ENCODE results near the gene IL22RA2. TPM values are rescaled to one million over a fixed set of nuclear protein-coding genes. Genes with fewer than 3 reads are reported as not detected.

IL22RA2 gene
- total RNA-seq, 4 donors from 2014 or later: not detected

GRCh38 chr6:137181891-137182653, 8.6 kb upstream of the IL22RA2 start:
- Histone ChIP-seq H3K4me1 (no peaks in the 10 kb centered on the region), H3K27me3 (no peaks in the 10 kb centered on the region), H3K4me3 (replicated peaks in 1 of 3) (no peak overlapping the region), H3K36me3 (no peaks in the 10 kb centered on the region), H3K9me3 (no peaks in the 10 kb centered on the region), H3K27ac (no peak overlapping the region)
- 83 to 86% methylated on average over 3 of the region's 3 CpGs for WGBS, 2 donors
- intact Hi-C loops (cut with DNase I): no loop called here
- DNase-seq: no peak
- TF ChIP-seq POLR2A (IDR thresholded peaks at IDR 0.05) (no peak), CTCF (IDR thresholded peaks at IDR 0.05) (no peak)

- H3K27ac ChIP-seq: no peak overlapping the region
- intact Hi-C loops (cut with DNase I): no loop called here
- WGBS, 2 donors: 97 to 100% methylated on average over 1 of the region's 1 CpG
These were observed 4.2 kb upstream of the IL22RA2 start for GRCh38 chr6:137177611-137178010.

GRCh38 chr6:137176729-137177128, 3.3 kb upstream of the IL22RA2 start:
- intact Hi-C loops (cut with DNase I): no loop called here
- H3K9me3 ChIP-seq: no peaks in the 10 kb centered on the region

More at GRCh38 chr6:137177611-137178010, 4.2 kb upstream of the IL22RA2 start:
- Histone ChIP-seq H3K36me3 (no peaks in the 10 kb centered on the region), H3K4me1 (no peaks in the 10 kb centered on the region), H3K27me3 (no peaks in the 10 kb centered on the region), H3K4me3 (replicated peaks in 1 of 3) (no peak overlapping the region), H3K9me3 (no peaks in the 10 kb centered on the region)
- no peak for TF ChIP-seq CTCF (IDR thresholded peaks at IDR 0.05)
- TF ChIP-seq POLR2A (IDR thresholded peaks at IDR 0.05): no peak
- DNase-seq: no peak

GRCh38 chr6:137175868-137176245, 2.4 kb upstream of the IL22RA2 start:
- no peak for DNase-seq
- intact Hi-C loops (cut with DNase I): no loop called here
- WGBS, 2 donors: 45 to 95% methylated on average over 1 of the region's 1 CpG
- no peaks in the 10 kb centered on the region for H3K9me3 ChIP-seq
- H3K4me3 ChIP-seq (replicated peaks in 1 of 3): no peak overlapping the region
- no peaks in the 10 kb centered on the region for H3K4me1 ChIP-seq
- TF ChIP-seq POLR2A (IDR thresholded peaks at IDR 0.05): no peak
- no peak for TF ChIP-seq CTCF (IDR thresholded peaks at IDR 0.05)
- no peaks in the 10 kb centered on the region for H3K36me3 ChIP-seq
- H3K27me3 ChIP-seq: no peaks in the 10 kb centered on the region
- H3K27ac ChIP-seq: no peak overlapping the region

More at GRCh38 chr6:137176729-137177128, 3.3 kb upstream of the IL22RA2 start:
- no peak for DNase-seq
- H3K4me3 ChIP-seq (replicated peaks in 1 of 3): no peak overlapping the region
- no peak overlapping the region for H3K27ac ChIP-seq
- no peak for TF ChIP-seq POLR2A (IDR thresholded peaks at IDR 0.05)
- TF ChIP-seq CTCF (IDR thresholded peaks at IDR 0.05): no peak
- 90 to 94% methylated on average over 5 of the region's 5 CpGs for WGBS, 2 donors
- H3K27me3 ChIP-seq: no peaks in the 10 kb centered on the region
- H3K4me1 ChIP-seq: no peaks in the 10 kb centered on the region
- H3K36me3 ChIP-seq: no peaks in the 10 kb centered on the region

- intact Hi-C loops (cut with DNase I): no loop called here
- 55 to 65% methylated on average over 4 of the region's 4 CpGs for WGBS, 2 donors
- Histone ChIP-seq H3K4me1 (no peaks in the 10 kb centered on the region), H3K9me3 (no peaks in the 10 kb centered on the region), H3K4me3 (replicated peaks in 1 of 3) (no peak overlapping the region), H3K36me3 (no peaks in the 10 kb centered on the region), H3K27me3 (no peaks in the 10 kb centered on the region), H3K27ac (no peak overlapping the region)
- DNase-seq: no peak
- TF ChIP-seq POLR2A (IDR thresholded peaks at IDR 0.05) (no peak), CTCF (IDR thresholded peaks at IDR 0.05) (no peak)
These were observed 1.9 kb upstream of the IL22RA2 start for GRCh38 chr6:137175157-137175867.
